Liver (tissue), 9 donors: Measurements from ENCODE around the gene ZFP36L1. TPM values are rescaled to one million over a fixed set of nuclear protein-coding genes. Genes with fewer than 3 reads are reported as not detected.

Source experiments
- DNase-seq: peaks from one replicate; pipeline ENCODE4 v3.0.0-alpha.2; 2017; ENCODE audit warnings: low spot score
- H3K27ac ChIP-seq, 2 donors: one replicate each; pipeline ENCODE4 v1.7.0; 2013; ENCODE audit warnings: inconsistent platforms in 2 of 2, low read length in 2 of 2, control low read depth in 1 of 2, low read depth in 1 of 2, mild to moderate bottlenecking in 1 of 2
- H3K27me3 ChIP-seq, 4 donors: one replicate each; pipeline versions ENCODE4 v1.6.1 to v1.7.0; 2013; ENCODE audit warnings: low read length in 3 of 4, inconsistent platforms in 1 of 4, mild to moderate bottlenecking in 1 of 4, moderate library complexity in 1 of 4; ENCODE audit not compliant: control insufficient read depth in 4 of 4, insufficient read depth in 4 of 4
- H3K36me3 ChIP-seq, 4 donors: one replicate each; pipeline versions ENCODE4 v1.6.1 to v1.7.0; 2013; ENCODE audit warnings: low read length in 3 of 4, mild to moderate bottlenecking in 3 of 4, low read depth in 1 of 4, moderate library complexity in 1 of 4; ENCODE audit not compliant: control insufficient read depth in 4 of 4, insufficient read depth in 3 of 4
- H3K4me1 ChIP-seq, 4 donors: one replicate each; pipeline versions ENCODE4 v1.6.1 to v1.7.0; 2013; ENCODE audit warnings: low read length in 3 of 4, mild to moderate bottlenecking in 3 of 4, moderate library complexity in 1 of 4; ENCODE audit not compliant: control insufficient read depth in 4 of 4, insufficient read depth in 4 of 4
- H3K4me3 ChIP-seq, 3 donors: one replicate each; pipeline versions ENCODE4 v1.6.1 to v1.7.0; 2013; ENCODE audit warnings: low read length in 3 of 3, control low read depth in 1 of 3, low read depth in 1 of 3, mild to moderate bottlenecking in 1 of 3
- H3K9ac ChIP-seq, 2 donors: one replicate each; pipeline ENCODE4 v1.7.0; 2013; ENCODE audit warnings: low read length in 2 of 2, mild to moderate bottlenecking in 2 of 2, moderate library complexity in 2 of 2, control low read depth in 1 of 2, low read depth in 1 of 2
- H3K9me3 ChIP-seq, 4 donors: one replicate each; pipeline versions ENCODE4 v1.6.1 to v1.7.0; 2013; ENCODE audit warnings: low read length in 3 of 4; ENCODE audit not compliant: control insufficient read depth in 4 of 4
- CTCF ChIP-seq: fragments of 150-350 bp; IDR thresholded peaks from 2 replicates; pipeline ENCODE4 v1.5.1; 2017; ENCODE audit warnings: improper control_type of control experiment, low read depth, low read length; ENCODE audit not compliant: missing input control
- EGR1 ChIP-seq, 2 donors: IDR thresholded peaks; 2 replicates each; pipeline ENCODE4 v1.6.1; 2016 to 2018; ENCODE audit warnings: antibody characterized with exemption in 2 of 2, low read depth in 2 of 2
- FOXA1 ChIP-seq: IDR thresholded peaks from 2 replicates; pipeline ENCODE4 v1.6.1; 2016; ENCODE audit warnings: antibody characterized with exemption
- FOXA2 ChIP-seq: IDR thresholded peaks from 2 replicates; pipeline ENCODE4 v1.6.1; 2016; ENCODE audit warnings: antibody characterized with exemption
- GABPA ChIP-seq, 2 donors: IDR thresholded peaks in 1 of 2; conservative IDR thresholded peaks in 1 of 2; 2 replicates each; pipeline ENCODE4 v1.6.1; 2016; ENCODE audit warnings: antibody characterized with exemption in 2 of 2, mild to moderate bottlenecking in 1 of 2, moderate library complexity in 1 of 2
- HNF4A ChIP-seq, 2 donors: conservative IDR thresholded peaks; 2 replicates each; pipeline ENCODE4 v1.6.1; 2016; ENCODE audit warnings: antibody characterized with exemption in 2 of 2, mild to moderate bottlenecking in 2 of 2
- HNF4G ChIP-seq: IDR thresholded peaks from 2 replicates; pipeline ENCODE4 v1.6.1; 2016; ENCODE audit warnings: antibody characterized with exemption
- JUND ChIP-seq, 2 donors: IDR thresholded peaks; 2 replicates each; pipeline ENCODE4 v1.6.1; 2016; ENCODE audit warnings: antibody characterized with exemption in 2 of 2
- MAX ChIP-seq: IDR thresholded peaks from 2 replicates; pipeline ENCODE4 v1.6.1; 2016; ENCODE audit warnings: antibody characterized with exemption
- NR2F2 ChIP-seq: IDR thresholded peaks from 2 replicates; pipeline ENCODE4 v1.6.1; 2016; ENCODE audit warnings: antibody characterized with exemption
- RAD21 ChIP-seq, 2 donors: IDR thresholded peaks; 2 replicates each; pipeline ENCODE4 v1.6.1; 2016; ENCODE audit warnings: antibody characterized with exemption in 2 of 2, mild to moderate bottlenecking in 2 of 2
- REST ChIP-seq: IDR thresholded peaks from 2 replicates; pipeline ENCODE4 v1.6.1; 2016; ENCODE audit warnings: antibody characterized with exemption, mild to moderate bottlenecking
- RXRA ChIP-seq, 2 donors: IDR thresholded peaks; 2 replicates each; pipeline ENCODE4 v1.6.1; 2017 to 2018; ENCODE audit warnings: antibody characterized with exemption in 2 of 2, mild to moderate bottlenecking in 1 of 2
- SP1 ChIP-seq: IDR thresholded peaks from 2 replicates; pipeline ENCODE4 v1.6.1; 2018; ENCODE audit warnings: antibody characterized with exemption, mild to moderate bottlenecking
- TAF1 ChIP-seq: conservative IDR thresholded peaks from 2 replicates; pipeline ENCODE4 v1.6.1; 2016; ENCODE audit warnings: antibody characterized with exemption, mild to moderate bottlenecking
- YY1 ChIP-seq: IDR thresholded peaks from 2 replicates; pipeline ENCODE4 v1.6.1; 2016; ENCODE audit warnings: antibody characterized with exemption, mild to moderate bottlenecking
- ZBTB33 ChIP-seq: IDR thresholded peaks from 2 replicates; pipeline ENCODE4 v1.6.1; 2016; ENCODE audit warnings: antibody characterized with exemption
- WGBS: extraction: QIAGEN DNeasy Blood & Tissue Kit; methylation state at CpG from one replicate; pipeline ENCODE4 v1.1.7; 2013; 5-methylcytosine and 5-hydroxymethylcytosine counted together
- polyA plus RNA-seq, 2 donors: library from polyadenylated mRNA; stranded (reverse) in 1 of 2; unstranded in 1 of 2; fragments of 200-250 nt in 1 of 2; fragments of >200 nt in 1 of 2; fragmentation: Nextera tagmentation in 1 of 2; extraction: Ambion mirVana in 1 of 2; gene quantifications; one replicate each; pipeline versions ENCODE4 v1.2.1 to v1.2.3, GENCODE V29; 2013 to 2015
- total RNA-seq, 2 donors: library from RNA; depleted of rRNA; stranded (reverse); fragments of >200 nt; gene quantifications; one replicate each; pipeline ENCODE4 v1.2.3, GENCODE V29; 2014
- donor health status: healthy.
- donor health status: healthy.
- donor health status: healthy.
- donor health status: healthy.
- donor health status: healthy.

Gene ZFP36L1
- total and polyA plus RNA-seq, 4 donors: 25.0 to 170 (median 69.5) TPM

GRCh38 chr14:68834816-68835215 lies 41.9 kb upstream of the ZFP36L1 start (continued):
- TF ChIP-seq CTCF: no peak

- Histone ChIP-seq H3K36me3 (no peaks in the 10 kb centered on the region), H3K4me3 (no peak overlapping the region), H3K9ac (no peak overlapping the region), H3K27ac (no peak overlapping the region), H3K4me1 (peaks cover 5 to 27% (median 15%) of the 10 kb centered on the region in 4 donors), H3K27me3 (no peaks in the 10 kb centered on the region), H3K9me3 (no peaks in the 10 kb centered on the region)
- no peak for DNase-seq
- TF ChIP-seq FOXA2: no peak
- no peak for TF ChIP-seq CTCF
- no peak for TF ChIP-seq JUND (IDR thresholded peaks at IDR 0.05)
- TF ChIP-seq EGR1 (IDR thresholded peaks at IDR 0.05; ENCODE audit: low read depth in 2 of 2): no peak
- no peak for TF ChIP-seq MAX
- no peak for TF ChIP-seq RAD21 (IDR thresholded peaks at IDR 0.05)
Observed at GRCh38 chr14:68828698-68829097, 35.8 kb upstream of the ZFP36L1 start.

- no peaks in the 10 kb centered on the region for H3K36me3 ChIP-seq
- H3K4me3 ChIP-seq: no peak overlapping the region
- no peak for DNase-seq
- peak overlapping the region; percentile 4 to 68 for H3K9ac ChIP-seq
- WGBS: 33% methylated on average over 3 of the region's 3 CpGs
- peaks cover 14 to 55% (median 36%) of the 10 kb centered on the region in 4 donors for H3K4me1 ChIP-seq
- peak overlapping the region; percentile 86 to 90 for H3K27ac ChIP-seq
- no peaks in the 10 kb centered on the region for H3K9me3 ChIP-seq
- H3K27me3 ChIP-seq: no peaks in the 10 kb centered on the region
- TF ChIP-seq EGR1 (IDR thresholded peaks at IDR 0.05; ENCODE audit: low read depth in 2 of 2) (peak in 1 of 2 donors; percentile 47), REST (peak; percentile 92), CTCF (no peak), FOXA1 (peak; percentile 37), GABPA (IDR thresholded peaks at IDR 0.05 in 1 of 2, conservative IDR thresholded peaks at IDR 0.05 in 1 of 2) (peak in 1 of 2 donors; percentile 43), RXRA (IDR thresholded peaks at IDR 0.05) (peak; percentile 82 to 88), ZBTB33 (no peak), MAX (peak; percentile 82), TAF1 (peak; percentile 96), NR2F2 (no peak), JUND (IDR thresholded peaks at IDR 0.05) (peak in 1 of 2 donors; percentile 60), HNF4A (conservative IDR thresholded peaks at IDR 0.05) (peak; percentile 48 to 69), YY1 (peak; percentile 82), FOXA2 (no peak), SP1 (peak; percentile 75), RAD21 (IDR thresholded peaks at IDR 0.05) (peak; percentile 22 to 39), HNF4G (no peak)
Observed at GRCh38 chr14:68825729-68826128, 32.9 kb upstream of the ZFP36L1 start.
